Measurements from ENCODE around the gene MAN2B2.

DNA sequence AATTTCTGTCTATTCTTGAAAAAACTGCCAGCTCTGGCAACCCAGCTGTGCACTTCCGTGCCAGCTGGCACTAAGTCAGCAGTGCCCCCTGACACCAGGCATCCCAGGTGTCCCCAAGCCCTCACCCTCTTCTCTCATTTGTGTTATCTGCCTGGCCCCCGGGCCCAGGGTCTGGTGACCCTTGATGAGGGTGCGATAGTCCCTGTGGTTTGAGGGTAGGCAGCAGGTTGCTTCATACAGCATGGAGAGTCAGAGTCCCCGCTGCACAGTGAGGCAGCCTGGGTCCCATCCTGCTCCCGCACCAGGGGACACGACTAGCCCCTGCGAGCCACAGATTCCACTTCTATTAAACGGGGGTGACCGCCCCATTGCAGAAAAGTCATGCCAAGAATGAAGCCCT lies 1.9 kb downstream of the MAN2B2 start:
- TF ChIP-seq, protein P1, sequence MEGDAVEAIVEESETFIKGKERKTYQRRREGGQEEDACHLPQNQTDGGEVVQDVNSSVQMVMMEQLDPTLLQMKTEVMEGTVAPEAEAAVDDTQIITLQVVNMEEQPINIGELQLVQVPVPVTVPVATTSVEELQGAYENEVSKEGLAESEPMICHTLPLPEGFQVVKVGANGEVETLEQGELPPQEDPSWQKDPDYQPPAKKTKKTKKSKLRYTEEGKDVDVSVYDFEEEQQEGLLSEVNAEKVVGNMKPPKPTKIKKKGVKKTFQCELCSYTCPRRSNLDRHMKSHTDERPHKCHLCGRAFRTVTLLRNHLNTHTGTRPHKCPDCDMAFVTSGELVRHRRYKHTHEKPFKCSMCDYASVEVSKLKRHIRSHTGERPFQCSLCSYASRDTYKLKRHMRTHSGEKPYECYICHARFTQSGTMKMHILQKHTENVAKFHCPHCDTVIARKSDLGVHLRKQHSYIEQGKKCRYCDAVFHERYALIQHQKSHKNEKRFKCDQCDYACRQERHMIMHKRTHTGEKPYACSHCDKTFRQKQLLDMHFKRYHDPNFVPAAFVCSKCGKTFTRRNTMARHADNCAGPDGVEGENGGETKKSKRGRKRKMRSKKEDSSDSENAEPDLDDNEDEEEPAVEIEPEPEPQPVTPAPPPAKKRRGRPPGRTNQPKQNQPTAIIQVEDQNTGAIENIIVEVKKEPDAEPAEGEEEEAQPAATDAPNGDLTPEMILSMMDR (IDR thresholded peaks at IDR 0.05), result no peak
- TF ChIP-seq POLR2A (IDR thresholded peaks at IDR 0.05), result no peak
